ENCODE results near the gene IRF7.
A peak's percentile ranks its signal among the peaks of the same experiment; 100 is the strongest.

DNA sequence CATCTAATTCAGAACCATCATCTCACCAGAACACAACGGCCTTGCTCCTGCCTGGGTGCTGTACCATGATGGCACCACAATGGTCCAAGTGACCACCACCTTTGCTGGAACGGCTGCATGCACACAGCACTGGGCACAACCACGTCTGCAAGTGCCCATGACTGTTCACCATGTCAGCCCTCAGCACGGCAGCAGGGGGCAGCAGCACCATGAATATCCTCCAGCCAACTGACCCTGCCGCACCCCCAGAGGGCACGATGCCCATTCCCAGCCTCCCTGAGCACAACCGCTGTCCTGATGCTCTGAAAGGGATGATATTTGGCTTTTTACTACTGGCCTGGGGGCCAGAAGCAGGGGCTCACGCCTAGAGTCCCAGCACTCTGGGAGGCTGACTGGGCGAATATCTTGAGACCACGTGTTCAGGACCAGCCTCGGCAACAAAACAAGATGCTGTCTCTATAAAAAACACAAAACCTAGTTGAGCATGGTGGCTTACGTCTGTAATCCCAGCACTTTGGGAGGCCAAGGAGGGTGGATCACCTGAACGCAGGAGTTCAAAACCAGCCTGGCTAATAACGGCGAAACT is 47.0 kb upstream of the IRF7 start:
- TF ChIP-seq, protein P1, sequence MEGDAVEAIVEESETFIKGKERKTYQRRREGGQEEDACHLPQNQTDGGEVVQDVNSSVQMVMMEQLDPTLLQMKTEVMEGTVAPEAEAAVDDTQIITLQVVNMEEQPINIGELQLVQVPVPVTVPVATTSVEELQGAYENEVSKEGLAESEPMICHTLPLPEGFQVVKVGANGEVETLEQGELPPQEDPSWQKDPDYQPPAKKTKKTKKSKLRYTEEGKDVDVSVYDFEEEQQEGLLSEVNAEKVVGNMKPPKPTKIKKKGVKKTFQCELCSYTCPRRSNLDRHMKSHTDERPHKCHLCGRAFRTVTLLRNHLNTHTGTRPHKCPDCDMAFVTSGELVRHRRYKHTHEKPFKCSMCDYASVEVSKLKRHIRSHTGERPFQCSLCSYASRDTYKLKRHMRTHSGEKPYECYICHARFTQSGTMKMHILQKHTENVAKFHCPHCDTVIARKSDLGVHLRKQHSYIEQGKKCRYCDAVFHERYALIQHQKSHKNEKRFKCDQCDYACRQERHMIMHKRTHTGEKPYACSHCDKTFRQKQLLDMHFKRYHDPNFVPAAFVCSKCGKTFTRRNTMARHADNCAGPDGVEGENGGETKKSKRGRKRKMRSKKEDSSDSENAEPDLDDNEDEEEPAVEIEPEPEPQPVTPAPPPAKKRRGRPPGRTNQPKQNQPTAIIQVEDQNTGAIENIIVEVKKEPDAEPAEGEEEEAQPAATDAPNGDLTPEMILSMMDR (IDR thresholded peaks at IDR 0.05 in 2 of 3, conservative IDR thresholded peaks at IDR 0.05 in 1 of 3; ENCODE audit: borderline replicate concordance in 1 of 3, insufficient read depth in 1 of 3, low read depth in 2 of 3, low read length in 2 of 3), result peak; percentile 85 to 90 (median 88)
- no peak for TF ChIP-seq POLR2A (IDR thresholded peaks at IDR 0.05; ENCODE audit: borderline replicate concordance, extremely low read depth, insufficient read depth, insufficient read length)
- TF ChIP-seq EZH2phosphoT487 (IDR thresholded peaks at IDR 0.05; ENCODE audit: borderline replicate concordance), result no peak
- no peak for TF ChIP-seq POLR2AphosphoS5 (IDR thresholded peaks at IDR 0.05; ENCODE audit: low read depth, low read length)
- no peak for TF ChIP-seq YY1 (IDR thresholded peaks at IDR 0.05; ENCODE audit: extremely low read depth, insufficient replicate concordance, low read depth, low read length)
- TF ChIP-seq ELF1 (IDR thresholded peaks at IDR 0.05; ENCODE audit: borderline replicate concordance, low read depth), result no peak
